T-cell (primary cell): ENCODE data around the gene SLC25A26. TPM values are rescaled to one million over a fixed set of nuclear protein-coding genes. Genes with fewer than 3 reads are reported as not detected.
A peak's percentile ranks its signal among the peaks of the same experiment; 100 is the strongest.

Experiments used
- ATAC-seq, 4 experiments: fragments of 200-7000 bp in 3 of 4; fragments of 150-1000 bp in 1 of 4; cut with Tn5 transposase; replicated peaks in 1 of 4; 1 replicate in 3 of 4; 2 replicates in 1 of 4; pipeline ENCODE4 v1.10.0; 2021; ENCODE audit warnings: moderate library complexity in 3 of 4, mild to moderate bottlenecking in 2 of 4, moderate number of reproducible peaks in 1 of 4
- CTCF ChIA-PET, 2 donors: fragments of 300-600 bp; sonication (Branson Sonifier 250); formaldehyde crosslinking; loops; one replicate each; lab custom pipeline; 2022; ENCODE audit warnings: antibody characterized with exemption in 2 of 2; lab: Charles Lee
- POLR2A ChIA-PET, 2 donors: fragments of 300-600 bp; sonication (Branson Sonifier 250); formaldehyde crosslinking; loops; one replicate each; lab custom pipeline; 2022; ENCODE audit warnings: antibody characterized with exemption in 2 of 2; lab: Charles Lee
- DNase-seq, 35 experiments: peaks; one replicate each; pipeline versions ENCODE4 v3.0.0 to v3.0.0-alpha.2; 2013 to 2023
- H3K27ac ChIP-seq: one replicate; pipeline ENCODE4 v1.5.1; 2013; ENCODE audit warnings: low read length
- H3K27me3 ChIP-seq, 2 experiments: replicated peaks in 1 of 2; 1 replicate in 1 of 2; 2 replicates in 1 of 2; pipeline versions ENCODE4 v1.6.1 to v1.7.0; 2013; ENCODE audit warnings: low read length in 1 of 2, mixed read lengths in 1 of 2; ENCODE audit not compliant: control insufficient read depth in 2 of 2, insufficient read depth in 2 of 2; ENCODE audit errors: extremely low read depth in 1 of 2
- H3K36me3 ChIP-seq, 2 donors: 1 replicate in 1 of 2; 2 replicates in 1 of 2; pipeline versions ENCODE4 v1.6.1 to v1.7.0; 2013; ENCODE audit warnings: low read length in 1 of 2; ENCODE audit not compliant: control insufficient read depth in 2 of 2, insufficient read depth in 1 of 2; ENCODE audit errors: extremely low read depth in 1 of 2
- H3K4me1 ChIP-seq, 2 experiments: 1 replicate in 1 of 2; 2 replicates in 1 of 2; pipeline versions ENCODE4 v1.6.1 to v1.7.0; 2013; ENCODE audit warnings: low read length in 2 of 2, mixed read lengths in 1 of 2; ENCODE audit not compliant: insufficient read depth in 2 of 2, control insufficient read depth in 1 of 2; ENCODE audit errors: extremely low read depth in 1 of 2
- H3K4me3 ChIP-seq, 2 donors: 1 replicate in 1 of 2; 2 replicates in 1 of 2; pipeline versions ENCODE4 v1.5.1 to v1.7.0; 2013; ENCODE audit warnings: mild to moderate bottlenecking in 2 of 2, low read length in 1 of 2, moderate library complexity in 1 of 2; ENCODE audit not compliant: control insufficient read depth in 1 of 2; ENCODE audit errors: extremely low read depth in 1 of 2
- H3K9me3 ChIP-seq: 2 replicates; pipeline ENCODE4 v1.7.0; 2013
- H3K27ac Mint-ChIP-seq, 2 donors: one replicate each; pipeline ENCODE4 v1.8.0; 2020 to 2021; ENCODE audit warnings: mild to moderate bottlenecking in 2 of 2, mixed read lengths in 2 of 2
- H3K27me3 Mint-ChIP-seq, 2 donors: one replicate each; pipeline ENCODE4 v1.8.0; 2021 to 2022; ENCODE audit warnings: mixed read lengths in 2 of 2
- H3K36me3 Mint-ChIP-seq: one replicate; pipeline ENCODE4 v1.8.0; 2021; ENCODE audit warnings: mixed read lengths
- H3K4me1 Mint-ChIP-seq, 3 donors: one replicate each; pipeline ENCODE4 v1.8.0; 2020 to 2022; ENCODE audit warnings: mixed read lengths in 3 of 3, mild to moderate bottlenecking in 1 of 3
- H3K4me3 Mint-ChIP-seq, 3 donors: one replicate each; pipeline ENCODE4 v1.8.0; 2020 to 2022; ENCODE audit warnings: mild to moderate bottlenecking in 3 of 3, mixed read lengths in 3 of 3, moderate library complexity in 3 of 3
- H3K9me3 Mint-ChIP-seq, 3 donors: one replicate each; pipeline ENCODE4 v1.8.0; 2020 to 2022; ENCODE audit warnings: mixed read lengths in 3 of 3
- WGBS: methylation state at CpG from one replicate; pipeline ENCODE4 v1.1.5; 2013; ENCODE audit warnings: missing lambda C conversion rate; ENCODE audit not compliant: insufficient coverage; 5-methylcytosine and 5-hydroxymethylcytosine counted together
- total RNA-seq, 35 experiments: library from RNA in 6 of 35; stranded (reverse) in 6 of 35; fragments of 120-200 nt in 1 of 35; gene quantifications; one replicate each; pipeline versions ENCODE4 v1.2.1 to v1.2.4 and lab custom pipeline; 2013 to 2026

Gene SLC25A26
- total RNA-seq, 5 donors from 2014 or later (not counting 1 experiment from before 2014, with no cell fraction given) = 16.6 to 26.9 (median 23.5) TPM

GRCh38 chr3:66400411-66401156 is 179.8 kb downstream of the SLC25A26 start:
- ATAC-seq (no peak), DNase-seq (no peak)
- Histone ChIP-seq H3K27ac (no peak overlapping the region), H3K4me1 (no peaks in the 10 kb centered on the region), H3K36me3 (peaks cover 3 to 69% of the 10 kb centered on the region in 2 donors), H3K27me3 (no peaks in the 10 kb centered on the region), H3K4me3 (no peak overlapping the region), H3K9me3 (no peaks in the 10 kb centered on the region)
- WGBS = 87% methylated on average over 13 of the region's 15 CpGs
- Mint-ChIP-seq H3K36me3 (peaks cover 40% of the 10 kb centered on the region), H3K4me1 (no peaks in the 10 kb centered on the region), H3K4me3 (no peak overlapping the region), H3K9me3 (no peaks in the 10 kb centered on the region), H3K27ac (no peak overlapping the region), H3K27me3 (no peaks in the 10 kb centered on the region)
- ChIA-PET POLR2A (no interaction called here), CTCF (interaction anchor here in 1 of 2 donors (0.6 kb wide), 1 partner anchor 415 kb away, joined by 3 read pairs; no protein-coding TSS in a partner anchor)

DNA sequence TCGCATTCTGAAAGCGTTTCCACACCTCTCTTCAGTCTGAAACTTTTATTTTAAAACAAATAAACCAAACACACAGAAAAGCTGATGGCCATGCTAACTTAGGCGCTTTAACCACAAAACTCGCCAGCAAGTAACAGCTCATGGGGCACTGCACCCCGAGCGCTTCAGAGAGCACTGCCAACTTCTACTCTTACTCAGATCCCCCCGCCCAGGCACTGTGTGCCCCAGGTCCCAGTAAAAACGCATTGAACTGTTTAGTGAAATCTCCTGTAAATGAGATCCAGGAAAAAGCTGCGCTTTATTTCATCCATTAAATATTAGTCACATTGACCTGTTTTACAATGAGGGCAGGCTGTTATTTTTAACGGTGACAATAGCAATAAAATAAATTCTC is 180.4 kb downstream of the SLC25A26 start:
- Mint-ChIP-seq H3K4me3 (no peak overlapping the region), H3K27ac (no peak overlapping the region), H3K9me3 (no peaks in the 10 kb centered on the region), H3K4me1 (no peaks in the 10 kb centered on the region), H3K36me3 (peaks cover 40% of the 10 kb centered on the region), H3K27me3 (no peaks in the 10 kb centered on the region)
- ATAC-seq (no peak), DNase-seq (no peak)
- Histone ChIP-seq H3K9me3 (no peaks in the 10 kb centered on the region), H3K27me3 (no peaks in the 10 kb centered on the region), H3K4me3 (no peak overlapping the region), H3K27ac (no peak overlapping the region), H3K4me1 (no peaks in the 10 kb centered on the region), H3K36me3 (peaks cover 0 to 70% of the 10 kb centered on the region in 2 donors)
- 79% methylated on average over 5 of the region's 10 CpGs for WGBS
- CTCF ChIA-PET = interaction anchor here (0.6 to 1.2 kb wide), 2 partner anchors 10 to 66 kb away, joined by 3 to 5 read pairs; no protein-coding TSS in a partner anchor
- POLR2A ChIA-PET = no interaction called here

- no peaks in the 10 kb centered on the region for H3K9me3 Mint-ChIP-seq
- ChIA-PET CTCF (interaction anchor here (0.6 to 1.2 kb wide), 2 partner anchors 9 to 65 kb away, joined by 3 to 5 read pairs; no protein-coding TSS in a partner anchor), POLR2A (no interaction called here)
- H3K36me3 ChIP-seq = peaks cover 2 to 70% of the 10 kb centered on the region in 2 donors
- H3K9me3 ChIP-seq = no peaks in the 10 kb centered on the region
- H3K27ac Mint-ChIP-seq = no peak overlapping the region
- no peaks in the 10 kb centered on the region for H3K27me3 ChIP-seq
- no peaks in the 10 kb centered on the region for H3K4me1 ChIP-seq
- H3K4me1 Mint-ChIP-seq = no peaks in the 10 kb centered on the region
- ATAC-seq (no peak), DNase-seq (no peak)
- no peak overlapping the region for H3K4me3 ChIP-seq
- peaks cover 36% of the 10 kb centered on the region for H3K36me3 Mint-ChIP-seq
- no peak overlapping the region for H3K4me3 Mint-ChIP-seq
- WGBS = 98% methylated on average over 18 of the region's 20 CpGs
- no peaks in the 10 kb centered on the region for H3K27me3 Mint-ChIP-seq
- H3K27ac ChIP-seq = no peak overlapping the region
These were observed 181.1 kb downstream of the SLC25A26 start for GRCh38 chr3:66401675-66402491.

DNA sequence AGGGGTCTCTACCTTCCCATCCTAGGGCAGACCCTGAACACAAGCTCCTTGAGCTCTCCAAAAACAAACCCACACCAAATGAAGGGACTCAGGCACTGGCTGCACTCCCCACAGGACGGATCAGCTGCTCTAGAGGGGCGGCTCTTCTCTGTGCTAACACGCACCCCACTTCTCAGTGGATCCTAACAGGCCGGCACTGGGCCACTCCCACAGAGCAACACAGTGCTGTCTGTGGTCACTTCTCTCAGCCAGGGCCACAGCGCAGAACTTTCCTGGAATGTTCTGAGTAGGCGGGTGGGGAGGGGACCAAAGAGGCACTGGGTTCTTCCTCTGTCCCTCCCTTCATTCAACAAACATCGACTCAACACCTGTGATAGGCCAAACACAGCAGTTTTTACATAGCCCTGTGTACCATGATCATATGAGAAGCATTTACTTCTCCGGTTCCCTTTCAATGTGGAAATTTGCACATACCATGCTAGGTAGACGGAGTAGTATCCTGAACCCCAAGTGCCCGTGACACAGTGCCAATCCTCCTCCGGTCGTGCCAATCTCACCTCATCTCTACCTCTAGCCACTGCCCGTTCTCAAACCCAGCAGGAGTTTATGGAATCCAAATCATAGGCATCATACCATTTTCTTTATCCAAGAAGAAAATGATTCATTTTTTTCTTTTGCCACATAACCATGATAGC is 181.9 kb downstream of the SLC25A26 start:
- H3K4me1 ChIP-seq = peaks cover 0 to 6% of the 10 kb centered on the region in 2 experiments
- no peak overlapping the region for H3K4me3 ChIP-seq
- no peak overlapping the region for H3K27ac ChIP-seq
- ChIA-PET POLR2A (no interaction called here), CTCF (interaction anchor here in 1 of 2 donors (1.3 kb wide), 1 partner anchor 12 kb away, joined by 5 read pairs; no protein-coding TSS in a partner anchor)
- DNase-seq (no peak), ATAC-seq (no peak)
- H3K36me3 Mint-ChIP-seq = peaks cover 31% of the 10 kb centered on the region
- peaks cover 0 to under 1% (median under 1%) of the 10 kb centered on the region in 3 donors for H3K4me1 Mint-ChIP-seq
- H3K36me3 ChIP-seq = peaks cover 2 to 67% of the 10 kb centered on the region in 2 donors
- no peaks in the 10 kb centered on the region for H3K9me3 ChIP-seq
- 99% methylated on average over 7 of the region's 13 CpGs for WGBS
- peak overlapping the region in 1 of 2 donors; percentile 3 for H3K27ac Mint-ChIP-seq
- H3K4me3 Mint-ChIP-seq = no peak overlapping the region
- H3K9me3 Mint-ChIP-seq = no peaks in the 10 kb centered on the region
- H3K27me3 ChIP-seq = no peaks in the 10 kb centered on the region
- no peaks in the 10 kb centered on the region for H3K27me3 Mint-ChIP-seq

DNA sequence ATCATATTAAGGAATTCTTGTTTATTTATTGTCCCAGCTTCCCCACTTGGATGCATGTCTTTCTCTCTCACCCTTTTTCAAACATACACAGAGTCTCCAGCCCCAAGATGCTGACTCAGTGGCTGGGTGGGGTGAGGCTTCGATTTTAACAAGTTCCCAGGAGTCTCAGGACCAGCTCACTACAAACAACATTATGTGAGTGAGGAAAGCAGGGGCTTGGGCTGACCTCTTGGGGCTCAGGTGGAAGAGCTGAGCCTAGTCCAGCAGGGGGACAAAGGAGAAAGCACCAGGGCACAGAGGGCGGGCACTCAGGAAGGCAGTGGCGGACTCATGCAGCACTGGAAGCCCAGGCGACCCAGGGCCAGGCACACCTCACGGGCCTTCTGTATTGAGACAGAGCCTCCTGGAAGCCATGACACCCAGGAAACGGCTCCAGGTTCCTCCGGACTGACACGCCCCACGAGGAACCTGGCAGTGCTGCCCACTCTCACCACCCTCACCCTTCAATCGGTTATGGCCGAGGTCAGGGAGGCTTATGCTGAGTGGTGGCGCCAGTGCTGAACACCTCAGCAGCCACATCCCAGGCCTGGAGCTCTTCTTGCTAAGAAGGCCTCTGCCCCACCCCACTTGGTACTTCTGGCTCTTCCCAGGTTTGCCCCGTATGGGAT is 182.7 kb downstream of the SLC25A26 start:
- Mint-ChIP-seq H3K4me1 (peaks cover 0 to 3% (median 3%) of the 10 kb centered on the region in 3 donors), H3K27ac (no peak overlapping the region)
- H3K36me3 ChIP-seq = peaks cover 2 to 66% of the 10 kb centered on the region in 2 donors

More for the DNA sequence above, 182.7 kb downstream of the SLC25A26 start:
- Histone ChIP-seq H3K4me3 (no peak overlapping the region), H3K4me1 (peaks cover 0 to 8% of the 10 kb centered on the region in 2 experiments), H3K27ac (no peak overlapping the region), H3K27me3 (no peaks in the 10 kb centered on the region), H3K9me3 (no peaks in the 10 kb centered on the region)
- no peak overlapping the region for H3K4me3 Mint-ChIP-seq
- H3K9me3 Mint-ChIP-seq = no peaks in the 10 kb centered on the region
- DNase-seq (no peak), ATAC-seq (no peak)
- ChIA-PET POLR2A (no interaction called here), CTCF (interaction anchor here (1.3 to 1.8 kb wide), 4 partner anchors 11 to 419 kb away, joined by 3 to 13 read pairs (median 5); no protein-coding TSS in a partner anchor)
- no peaks in the 10 kb centered on the region for H3K27me3 Mint-ChIP-seq
- peaks cover 29% of the 10 kb centered on the region for H3K36me3 Mint-ChIP-seq
- WGBS = 89% methylated on average over 9 of the region's 13 CpGs
